SK-N-SH (cell line): ENCODE results near the gene EVI5. TPM values are rescaled to one million over a fixed set of nuclear protein-coding genes. Genes with fewer than 3 reads are reported as not detected.

Source experiments
- CTCF ChIA-PET: fragments of 300-600, 350-600 bp; formaldehyde crosslinking; extraction: SDS; loops from one replicate; lab custom pipeline; 2021; lab: Yijun Ruan, JAX
- POLR2A ChIA-PET: fragments of 350-600 bp; sonication (Branson Sonifier 250); formaldehyde crosslinking; extraction: SDS; loops from one replicate; lab custom pipeline; 2020; ENCODE audit warnings: antibody characterized with exemption, inconsistent platforms; lab: Yijun Ruan, JAX
- DNase-seq: peaks from one replicate; pipeline ENCODE4 v3.0.0; 2012
- H2AFZ ChIP-seq: fragments of 200-600 bp; sonication (generic); 2 replicates; pipeline ENCODE4 v1.8.1; 2016; ENCODE audit warnings: antibody characterized with exemption, mild to moderate bottlenecking, low read depth
- H3F3A ChIP-seq: fragments of 200-600 bp; sonication (generic); replicated peaks from 2 replicates; pipeline ENCODE3; 2016; ENCODE audit warnings: antibody characterized with exemption, mild to moderate bottlenecking; ENCODE audit not compliant: insufficient read depth
- H3K27ac ChIP-seq, 2 experiments: fragments of 200-500 bp in 1 of 2; fragments of 200-600 bp in 1 of 2; sonication (Bioruptor generic) in 1 of 2; sonication (generic), shearing (Covaris generic) in 1 of 2; 2 replicates each; pipeline versions ENCODE4 v1.5.1 to v1.6.1; 2014 to 2016; ENCODE audit warnings: low read depth in 2 of 2, inconsistent platforms in 1 of 2, low read length in 1 of 2, mild to moderate bottlenecking in 1 of 2, mixed read lengths in 1 of 2
- H3K27me3 ChIP-seq: fragments of 200-600 bp; sonication (generic), shearing (Covaris generic); 2 replicates; pipeline ENCODE4 v1.6.1; 2016; ENCODE audit warnings: mixed run types; ENCODE audit not compliant: insufficient read depth
- H3K36me3 ChIP-seq, 2 experiments: fragments of 200-500 bp in 1 of 2; fragments of 200-600 bp in 1 of 2; sonication (Bioruptor generic) in 1 of 2; sonication (generic) in 1 of 2; replicated peaks in 1 of 2; 2 replicates each; pipeline versions ENCODE3 to v1.5.1; 2014 to 2016; ENCODE audit warnings: low read length in 1 of 2, mild to moderate bottlenecking in 1 of 2; ENCODE audit not compliant: insufficient read depth in 2 of 2, control insufficient read depth in 1 of 2
- H3K4me1 ChIP-seq, 2 experiments: fragments of 200-500 bp in 1 of 2; fragments of 200-600 bp in 1 of 2; sonication (Bioruptor generic) in 1 of 2; sonication (generic), shearing (Covaris generic) in 1 of 2; 2 replicates each; pipeline versions ENCODE4 v1.5.1 to v1.6.1; 2014 to 2016; ENCODE audit warnings: low read depth in 1 of 2, low read length in 1 of 2, mixed run types in 1 of 2; ENCODE audit not compliant: insufficient read depth in 2 of 2, control insufficient read depth in 1 of 2
- H3K4me2 ChIP-seq: fragments of 200-600 bp; sonication (generic), shearing (Covaris generic); 2 replicates; pipeline ENCODE4 v1.6.1; 2017; ENCODE audit warnings: mixed run types
- H3K4me3 ChIP-seq, 2 experiments: fragments of 200-500 bp in 1 of 2; fragments of 200-600 bp in 1 of 2; sonication (Bioruptor generic) in 1 of 2; sonication (generic), shearing (Covaris generic) in 1 of 2; 2 replicates each; pipeline versions ENCODE4 v1.5.1 to v1.8.1; 2014 to 2016; ENCODE audit warnings: low read depth in 2 of 2, inconsistent platforms in 1 of 2, low read length in 1 of 2, mild to moderate bottlenecking in 1 of 2, mixed read lengths in 1 of 2, moderate library complexity in 1 of 2
- H3K79me2 ChIP-seq: fragments of 200-600 bp; sonication (generic); 2 replicates; pipeline ENCODE4 v1.8.1; 2017; ENCODE audit warnings: mild to moderate bottlenecking; ENCODE audit not compliant: insufficient read depth
- H3K9ac ChIP-seq: fragments of 200-600 bp; sonication (generic); 2 replicates; pipeline ENCODE4 v1.6.1; 2017; ENCODE audit warnings: mixed run types
- H3K9me2 ChIP-seq: fragments of 200-600 bp; sonication (generic); 2 replicates; pipeline ENCODE4 v1.6.1; 2017; ENCODE audit warnings: mixed run types
- H3K9me3 ChIP-seq: fragments of 200-600 bp; sonication (generic); 2 replicates; pipeline ENCODE4 v1.6.1; 2017; ENCODE audit warnings: mixed run types, mild to moderate bottlenecking, moderate library complexity
- H4K20me1 ChIP-seq: fragments of 200-600 bp; sonication (generic); 2 replicates; pipeline ENCODE4 v1.6.1; 2017; ENCODE audit warnings: mild to moderate bottlenecking, mixed run types; ENCODE audit not compliant: insufficient read depth
- FOSL2 ChIP-seq: IDR thresholded peaks from 2 replicates; pipeline ENCODE4 v1.4.0; 2012; ENCODE audit warnings: low read depth, mild to moderate bottlenecking, moderate library complexity, borderline replicate concordance
- FOXM1 ChIP-seq: IDR thresholded peaks from 2 replicates; pipeline ENCODE4 v1.4.0; 2012; ENCODE audit warnings: low read depth, mild to moderate bottlenecking
- MXI1 ChIP-seq: IDR thresholded peaks from 2 replicates; pipeline ENCODE4 v1.6.1; 2012; ENCODE audit warnings: mild to moderate bottlenecking, low read depth, low read length, improper control_type of control experiment
- NFIC ChIP-seq: IDR thresholded peaks from 2 replicates; pipeline ENCODE4 v1.4.0; 2012; ENCODE audit warnings: borderline replicate concordance
- POLR2AphosphoS5 ChIP-seq: IDR thresholded peaks from 2 replicates; pipeline ENCODE4 v1.6.1; 2012; ENCODE audit warnings: low read depth, low read length
- REST ChIP-seq: IDR thresholded peaks from 2 replicates; pipeline ENCODE4 v1.6.1; 2012; ENCODE audit warnings: mild to moderate bottlenecking, low read depth, low read length, moderate library complexity
- RFX5 ChIP-seq: IDR thresholded peaks from 2 replicates; pipeline ENCODE4 v1.6.1; 2012; ENCODE audit warnings: mild to moderate bottlenecking, improper control_type of control experiment, low read length
- USF1 ChIP-seq: IDR thresholded peaks from 2 replicates; pipeline ENCODE4 v1.4.0; 2012; ENCODE audit warnings: low read depth, borderline replicate concordance
- WGBS: methylation state at CpG from one replicate; pipeline ENCODE4 v1.1.6; 2017; ENCODE audit warnings: low lambda C conversion rate; 5-methylcytosine and 5-hydroxymethylcytosine counted together
- polyA plus RNA-seq, 3 experiments: library from polyadenylated mRNA; depleted of rRNA; stranded (reverse); fragments of >200 nt; gene quantifications; 2 replicates each; pipeline ENCODE4 v1.2.3, GENCODE V29; 2012
- TF ChIP-seq, protein P1 (sequence below): fragments of 200-600 bp; sonication (generic); IDR thresholded peaks from 2 replicates; pipeline ENCODE4 v1.6.1; 2017; ENCODE audit warnings: antibody characterized with exemption, mild to moderate bottlenecking, moderate library complexity

Gene EVI5
- polyA plus RNA-seq, 1 of the 3 experiments (the other 2 are of a cell fraction), result 5.7 TPM

GRCh38 chr1:92475029-92475428 lies 309.9 kb downstream of the EVI5 start:
- Histone ChIP-seq H3K4me1 (no peaks in the 10 kb centered on the region), H3K36me3 (no peaks in the 10 kb centered on the region), H3K27me3 (peaks cover 50% of the 10 kb centered on the region), H3K4me2 (no peak overlapping the region)
- CTCF ChIA-PET, result interaction anchor here (1.1 to 1.9 kb wide), 2 partner anchors 10 to 59 kb away, joined by 3 to 6 read pairs; no protein-coding TSS in a partner anchor
- no peak for TF ChIP-seq FOSL2
- TF ChIP-seq, protein P1, sequence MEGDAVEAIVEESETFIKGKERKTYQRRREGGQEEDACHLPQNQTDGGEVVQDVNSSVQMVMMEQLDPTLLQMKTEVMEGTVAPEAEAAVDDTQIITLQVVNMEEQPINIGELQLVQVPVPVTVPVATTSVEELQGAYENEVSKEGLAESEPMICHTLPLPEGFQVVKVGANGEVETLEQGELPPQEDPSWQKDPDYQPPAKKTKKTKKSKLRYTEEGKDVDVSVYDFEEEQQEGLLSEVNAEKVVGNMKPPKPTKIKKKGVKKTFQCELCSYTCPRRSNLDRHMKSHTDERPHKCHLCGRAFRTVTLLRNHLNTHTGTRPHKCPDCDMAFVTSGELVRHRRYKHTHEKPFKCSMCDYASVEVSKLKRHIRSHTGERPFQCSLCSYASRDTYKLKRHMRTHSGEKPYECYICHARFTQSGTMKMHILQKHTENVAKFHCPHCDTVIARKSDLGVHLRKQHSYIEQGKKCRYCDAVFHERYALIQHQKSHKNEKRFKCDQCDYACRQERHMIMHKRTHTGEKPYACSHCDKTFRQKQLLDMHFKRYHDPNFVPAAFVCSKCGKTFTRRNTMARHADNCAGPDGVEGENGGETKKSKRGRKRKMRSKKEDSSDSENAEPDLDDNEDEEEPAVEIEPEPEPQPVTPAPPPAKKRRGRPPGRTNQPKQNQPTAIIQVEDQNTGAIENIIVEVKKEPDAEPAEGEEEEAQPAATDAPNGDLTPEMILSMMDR, result no peak
- no peak for TF ChIP-seq FOXM1
- TF ChIP-seq REST, result no peak
- no peak for TF ChIP-seq NFIC
- TF ChIP-seq, all 33 proteins: peak for 0
- 19% methylated on average over 3 of the region's 3 CpGs for WGBS
- POLR2A ChIA-PET, result no interaction called here
- H3K9me3 ChIP-seq, result no peaks in the 10 kb centered on the region
- no peaks in the 10 kb centered on the region for H3K79me2 ChIP-seq
- H3F3A ChIP-seq, result no peaks in the 10 kb centered on the region
- H4K20me1 ChIP-seq, result no peaks in the 10 kb centered on the region
- no peak for DNase-seq
- H3K9me2 ChIP-seq, result no peaks in the 10 kb centered on the region
- H3K27ac ChIP-seq, result no peak overlapping the region
- no peak overlapping the region for H3K4me3 ChIP-seq
- no peak overlapping the region for H3K9ac ChIP-seq
- H2AFZ ChIP-seq, result no peak overlapping the region

DNA sequence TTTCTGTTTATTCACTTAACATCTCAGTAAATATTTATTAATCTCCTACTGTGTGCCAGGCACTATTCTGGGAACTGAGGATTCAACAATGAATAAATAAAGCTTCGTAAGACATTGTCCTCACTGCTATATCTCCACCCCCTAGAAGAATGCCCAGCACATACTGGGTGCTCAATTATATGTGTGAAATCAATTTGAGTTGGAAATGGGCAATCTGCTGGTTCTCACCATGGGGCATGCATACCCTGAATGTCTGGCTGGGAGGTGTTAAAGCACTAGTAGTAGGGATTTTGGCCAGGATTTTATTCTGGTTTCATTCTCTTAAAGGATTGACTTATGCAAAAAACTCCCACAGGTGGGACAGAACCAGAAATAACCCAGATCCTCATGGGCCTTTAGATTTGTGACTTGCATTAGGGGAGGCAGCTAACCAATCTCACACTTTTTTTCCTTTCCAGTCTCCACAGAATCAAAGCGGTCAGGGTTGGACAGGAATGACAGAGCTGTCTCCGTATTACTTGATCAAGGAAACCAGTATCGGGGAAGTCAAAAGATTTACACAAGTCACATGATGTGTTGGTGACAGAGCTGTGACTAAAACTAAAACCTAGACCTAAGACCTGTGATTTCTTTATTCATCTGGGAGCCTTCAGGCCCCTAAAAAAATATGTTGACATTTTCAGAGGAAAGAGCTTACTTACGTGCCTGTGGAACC lies 311.0 kb downstream of the EVI5 start:
- no peak for TF ChIP-seq MXI1
- TF ChIP-seq POLR2AphosphoS5, result no peak
- TF ChIP-seq USF1, result no peak
- no peak for TF ChIP-seq FOXM1
- TF ChIP-seq RFX5, result no peak
- no peaks in the 10 kb centered on the region for H4K20me1 ChIP-seq
- H2AFZ ChIP-seq, result no peak overlapping the region
- 51% methylated on average over 5 of the region's 5 CpGs for WGBS
- no peak overlapping the region for H3K4me2 ChIP-seq
- no peaks in the 10 kb centered on the region for H3F3A ChIP-seq
- H3K4me3 ChIP-seq, result no peak overlapping the region
- no peak for DNase-seq
- CTCF ChIA-PET, result interaction anchor here (1.1 to 1.9 kb wide), 3 partner anchors 9 to 60 kb away, joined by 3 to 6 read pairs (median 6); no protein-coding TSS in a partner anchor
- H3K27ac ChIP-seq, result no peak overlapping the region
- POLR2A ChIA-PET, result no interaction called here
- no peak overlapping the region for H3K9ac ChIP-seq
- H3K4me1 ChIP-seq, result no peaks in the 10 kb centered on the region
- H3K9me3 ChIP-seq, result no peaks in the 10 kb centered on the region
- no peaks in the 10 kb centered on the region for H3K9me2 ChIP-seq
- peaks cover 39% of the 10 kb centered on the region for H3K27me3 ChIP-seq
- no peaks in the 10 kb centered on the region for H3K79me2 ChIP-seq
- H3K36me3 ChIP-seq, result no peaks in the 10 kb centered on the region
